A549 (cell line): ENCODE results near the gene PRKAR1A. TPM values are rescaled to one million over a fixed set of nuclear protein-coding genes. Genes with fewer than 3 reads are reported as not detected.

Source experiments
- ATAC-seq, 2 experiments: fragments of 200-7000 bp in 1 of 2; fragments of >200 bp in 1 of 2; cut with Nextera tagmentation in 1 of 2; cut with Tn5 transposase in 1 of 2; 3 replicates each; pipeline versions ENCODE4 v1.8.0 to v1.9.1; 2018 to 2020; ENCODE audit warnings: mild to moderate bottlenecking in 1 of 2, moderate library complexity in 1 of 2
- CTCF ChIA-PET: fragments of 300-600 bp; sonication (Branson Sonifier 250); formaldehyde crosslinking; extraction: SDS; loops from one replicate; lab custom pipeline; 2021; ENCODE audit warnings: antibody characterized with exemption, inconsistent platforms; lab: Yijun Ruan, JAX
- POLR2A ChIA-PET: fragments of 350-600 bp; formaldehyde crosslinking; extraction: SDS; loops from one replicate; lab custom pipeline; 2021; ENCODE audit warnings: antibody characterized with exemption, inconsistent platforms; lab: Yijun Ruan, JAX
- DNase-seq, 2 experiments: peaks; one replicate each; pipeline versions ENCODE4 v3.0.0 to v3.0.0-alpha.2; 2011 to 2016; ENCODE audit warnings: low read depth in 1 of 2, low spot score in 1 of 2
- FAIRE-seq: peaks from 2 replicates; lab custom pipeline; 2011; peaks lifted over from hg19 to GRCh38; lab: Jason Lieb, UNC
- H3K27ac ChIP-seq, 2 experiments: fragments of >200 bp; sonication (Bioruptor Twin); formaldehyde crosslinking; 3 replicates each; pipeline ENCODE4 v1.5.1; 2016 to 2017
- H3K4me1 ChIP-seq: fragments of >200 bp; sonication (Bioruptor Twin); formaldehyde crosslinking; 3 replicates; pipeline ENCODE4 v1.6.1; 2016
- H3K4me2 ChIP-seq: fragments of >200 bp; sonication (Bioruptor Twin); formaldehyde crosslinking; 3 replicates; pipeline ENCODE4 v1.6.1; 2016
- H3K4me3 ChIP-seq: fragments of >200 bp; sonication (Bioruptor Twin); formaldehyde crosslinking; 3 replicates; pipeline ENCODE4 v1.5.1; 2016
- H3K9me3 ChIP-seq: fragments of >200 bp; sonication (Bioruptor Twin); formaldehyde crosslinking; 3 replicates; pipeline ENCODE4 v1.6.1; 2016
- BHLHE40 ChIP-seq: IDR thresholded peaks from 2 replicates; pipeline ENCODE4 v1.6.1; 2012; ENCODE audit warnings: low read depth, low read length, inconsistent platforms
- CBX8 ChIP-seq: fragments of 200-600 bp; sonication (generic); IDR thresholded peaks from 2 replicates; pipeline ENCODE4 v1.6.1; 2016
- CEBPB ChIP-seq, 2 experiments: fragments of >200 bp in 1 of 2; sonication (Bioruptor Twin) in 1 of 2; formaldehyde crosslinking in 1 of 2; IDR thresholded peaks; 2 replicates each; pipeline ENCODE4 v1.6.1; 2012 to 2016
- FOSB ChIP-seq: fragments of 250-450 bp; sonication (Bioruptor Pico); IDR thresholded peaks from 2 replicates; pipeline ENCODE4 v1.5.0; 2020; ENCODE audit warnings: mild to moderate bottlenecking, moderate library complexity
- GATA3 ChIP-seq: IDR thresholded peaks from 2 replicates; pipeline ENCODE4 v1.6.1; 2012; ENCODE audit warnings: borderline replicate concordance
- HDAC2 ChIP-seq: fragments of 200-600 bp; sonication (generic); IDR thresholded peaks from 2 replicates; pipeline ENCODE4 v1.6.1; 2016
- HEYL ChIP-seq: fragments of 250-450 bp; sonication (Bioruptor Pico); IDR thresholded peaks from 2 replicates; pipeline ENCODE4 v1.8.0; 2021; ENCODE audit warnings: mild to moderate bottlenecking, moderate library complexity
- KDM1A ChIP-seq: fragments of 200-600 bp; sonication (generic); IDR thresholded peaks from 2 replicates; pipeline ENCODE4 v1.6.1; 2016; ENCODE audit warnings: low read depth, mild to moderate bottlenecking
- KDM5A ChIP-seq: fragments of 200-600 bp; sonication (generic); IDR thresholded peaks from 2 replicates; pipeline ENCODE4 v1.6.1; 2016; ENCODE audit warnings: antibody characterized with exemption, mild to moderate bottlenecking
- MAFK ChIP-seq: fragments of 450-650 bp; IDR thresholded peaks from 2 replicates; pipeline ENCODE4 v1.6.1; 2014; ENCODE audit not compliant: partially characterized antibody
- MYC ChIP-seq: IDR thresholded peaks from 2 replicates; pipeline ENCODE4 v1.6.1; 2012; ENCODE audit warnings: mild to moderate bottlenecking, inconsistent platforms, low read length, improper control_type of control experiment, borderline replicate concordance
- NPAS2 ChIP-seq: fragments of 250-450 bp; sonication (Bioruptor Pico); IDR thresholded peaks from 2 replicates; pipeline ENCODE4 v1.8.0; 2022; ENCODE audit warnings: mild to moderate bottlenecking, moderate library complexity, borderline replicate concordance
- PHF8 ChIP-seq: fragments of 200-600 bp; sonication (generic); IDR thresholded peaks from 2 replicates; pipeline ENCODE4 v1.6.1; 2016; ENCODE audit warnings: low read depth, mild to moderate bottlenecking, antibody characterized with exemption, moderate library complexity, borderline replicate concordance
- POLR2AphosphoS2 ChIP-seq: conservative IDR thresholded peaks from 2 replicates; pipeline ENCODE4 v1.6.1; 2012; ENCODE audit warnings: low read length, improper control_type of control experiment, inconsistent platforms
- RAD21 ChIP-seq, 2 experiments: fragments of >200 bp in 1 of 2; sonication (Bioruptor Twin) in 1 of 2; formaldehyde crosslinking in 1 of 2; IDR thresholded peaks in 1 of 2; conservative IDR thresholded peaks in 1 of 2; 2 replicates in 1 of 2; 3 replicates in 1 of 2; pipeline ENCODE4 v1.6.1; 2012 to 2018; ENCODE audit warnings: inconsistent platforms in 1 of 2
- RARB ChIP-seq: fragments of 250-450 bp; sonication (Bioruptor Pico); IDR thresholded peaks from 2 replicates; pipeline ENCODE4 v1.8.0; 2021; ENCODE audit warnings: mild to moderate bottlenecking, moderate library complexity
- SREBF2 ChIP-seq: fragments of 450-650 bp; IDR thresholded peaks from 2 replicates; pipeline ENCODE4 v1.6.1; 2014; ENCODE audit warnings: mild to moderate bottlenecking, moderate library complexity
- TFCP2L1 ChIP-seq: fragments of 250-450 bp; sonication (Bioruptor Pico); IDR thresholded peaks from 2 replicates; pipeline ENCODE4 v1.5.0; 2021; ENCODE audit warnings: mild to moderate bottlenecking
- ZSCAN20 ChIP-seq: fragments of 250-450 bp; sonication (Bioruptor Pico); IDR thresholded peaks from 2 replicates; pipeline ENCODE4 v1.8.0; 2022; ENCODE audit warnings: mild to moderate bottlenecking, moderate library complexity
- WGBS: methylation state at CpG from one replicate; pipeline ENCODE4 v1.1.6; 2017; ENCODE audit errors: missing lambda C conversion rate; 5-methylcytosine and 5-hydroxymethylcytosine counted together
- polyA plus RNA-seq, 4 experiments: library from polyadenylated mRNA; depleted of rRNA in 3 of 4; stranded (reverse); fragments of >200 nt; fragmentation: RNase III in 1 of 4; extraction: RNeasy Plus Mini Kit Qiagen cat#74134 plus additional on column Dnase treatment in 1 of 4; gene quantifications; 2 replicates in 3 of 4; 3 replicates in 1 of 4; pipeline ENCODE4 v1.2.3, GENCODE V29; 2011 to 2017
- TF ChIP-seq, protein P1 (sequence below): fragments of >200 bp; sonication (Bioruptor Twin); formaldehyde crosslinking; IDR thresholded peaks from 3 replicates; pipeline ENCODE4 v1.5.1; 2016
- TF ChIP-seq, protein P2 (sequence below): IDR thresholded peaks from 2 replicates; pipeline ENCODE4 v1.6.1; 2012; ENCODE audit warnings: low read depth, borderline replicate concordance
- TF ChIP-seq, protein P3 (sequence below): IDR thresholded peaks from 2 replicates; pipeline ENCODE4 v1.6.1; 2012
- TF ChIP-seq, protein P4 (sequence below): fragments of 250-450 bp; sonication (Bioruptor Pico); IDR thresholded peaks from 2 replicates; pipeline ENCODE4 v1.5.0; 2020; ENCODE audit warnings: low read depth, mild to moderate bottlenecking, moderate library complexity
- TF ChIP-seq, protein P5 (sequence below): fragments of 150-350 bp; IDR thresholded peaks from 2 replicates; pipeline ENCODE4 v1.6.1; 2014; ENCODE audit warnings: low read depth, mild to moderate bottlenecking, low read length

PRKAR1A gene
- polyA plus RNA-seq, 2 of the 4 experiments (the other 2 are of a cell fraction): 239 to 370 TPM

DNA sequence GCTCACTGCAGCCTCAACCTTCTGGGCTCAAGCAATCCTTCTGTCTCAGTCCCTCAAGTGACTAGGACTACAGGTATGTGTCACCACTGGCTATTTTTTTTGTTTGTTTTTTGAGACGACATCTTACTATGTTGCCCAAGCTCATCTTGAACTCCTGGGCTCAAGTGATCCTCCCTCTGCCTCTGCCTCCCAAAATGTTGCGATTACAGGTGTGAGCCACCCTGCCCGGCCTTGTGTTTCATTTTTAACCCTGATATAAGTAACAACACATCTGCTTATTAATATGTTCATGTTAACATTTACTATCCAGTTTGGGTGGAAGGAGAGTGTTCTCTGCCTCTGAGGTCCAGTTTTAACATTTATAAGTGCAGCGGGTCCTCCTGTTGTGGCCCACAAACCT lies 85.8 kb downstream of the PRKAR1A start:
- Histone ChIP-seq H3K4me1 (peaks cover 5% of the 10 kb centered on the region; the same call in 1 of the 3 replicates), H3K9me3 (no peaks in the 10 kb centered on the region), H3K4me3 (no peak overlapping the region), H3K27ac (no peak overlapping the region), H3K4me2 (no peak overlapping the region)
- CTCF ChIA-PET: interaction anchor here (1.3 to 1.4 kb wide), 2 partner anchors 8 to 16 kb away, joined by 3 to 4 read pairs; no protein-coding TSS in a partner anchor
- DNase-seq: no peak
- TF ChIP-seq ZSCAN20 (CRISPR knock-in tag) (no peak), BHLHE40 (no peak), CBX8 (no peak), RAD21 (conservative IDR thresholded peaks at IDR 0.05 in 1 of 2, IDR thresholded peaks at IDR 0.05 in 1 of 2) (no peak), KDM1A (no peak), HDAC2 (no peak), FOSB (no peak)
- no peak for ATAC-seq
- WGBS: 64% methylated on average over 4 of the region's 4 CpGs
- FAIRE-seq: no peak
- POLR2A ChIA-PET: interaction anchor here (0.6 kb wide), 1 partner anchor 123 kb away, joined by 4 read pairs; no protein-coding TSS in a partner anchor

DNA sequence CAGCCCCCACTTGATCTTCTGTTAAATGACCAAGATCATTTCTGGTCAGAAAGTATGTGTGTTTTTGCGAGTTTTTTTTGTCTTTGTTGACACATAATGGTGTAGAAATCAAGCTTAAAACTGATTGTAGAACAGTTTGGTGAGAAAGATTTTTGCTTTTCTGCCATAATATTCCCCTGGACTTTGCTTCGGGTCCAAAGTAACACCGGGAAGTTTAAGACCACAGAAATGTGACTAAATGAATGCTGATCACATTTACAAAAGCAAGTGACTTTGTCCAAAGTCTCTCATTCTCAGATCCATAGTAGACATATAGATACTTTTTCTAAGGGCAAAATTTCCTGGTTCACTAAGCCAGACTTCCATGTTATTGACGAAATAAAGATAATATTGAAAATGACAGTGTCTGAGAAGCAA lies 86.3 kb downstream of the PRKAR1A start:
- Histone ChIP-seq H3K4me1 (peaks cover 5% of the 10 kb centered on the region; the same call in 1 of the 3 replicates), H3K4me2 (no peak overlapping the region), H3K27ac (no peak overlapping the region), H3K9me3 (no peaks in the 10 kb centered on the region), H3K4me3 (no peak overlapping the region)
- ATAC-seq (no peak), FAIRE-seq (no peak), DNase-seq (no peak)
- POLR2A ChIA-PET: interaction anchor here (0.6 kb wide), 1 partner anchor 124 kb away, joined by 4 read pairs; no protein-coding TSS in a partner anchor
- WGBS: 79% methylated on average over 4 of the region's 4 CpGs
- CTCF ChIA-PET: interaction anchor here (1.4 kb wide), 1 partner anchor 15 kb away, joined by 4 read pairs; no protein-coding TSS in a partner anchor
- TF ChIP-seq MYC: no peak
- TF ChIP-seq TFCP2L1: no peak
- TF ChIP-seq, protein P1, sequence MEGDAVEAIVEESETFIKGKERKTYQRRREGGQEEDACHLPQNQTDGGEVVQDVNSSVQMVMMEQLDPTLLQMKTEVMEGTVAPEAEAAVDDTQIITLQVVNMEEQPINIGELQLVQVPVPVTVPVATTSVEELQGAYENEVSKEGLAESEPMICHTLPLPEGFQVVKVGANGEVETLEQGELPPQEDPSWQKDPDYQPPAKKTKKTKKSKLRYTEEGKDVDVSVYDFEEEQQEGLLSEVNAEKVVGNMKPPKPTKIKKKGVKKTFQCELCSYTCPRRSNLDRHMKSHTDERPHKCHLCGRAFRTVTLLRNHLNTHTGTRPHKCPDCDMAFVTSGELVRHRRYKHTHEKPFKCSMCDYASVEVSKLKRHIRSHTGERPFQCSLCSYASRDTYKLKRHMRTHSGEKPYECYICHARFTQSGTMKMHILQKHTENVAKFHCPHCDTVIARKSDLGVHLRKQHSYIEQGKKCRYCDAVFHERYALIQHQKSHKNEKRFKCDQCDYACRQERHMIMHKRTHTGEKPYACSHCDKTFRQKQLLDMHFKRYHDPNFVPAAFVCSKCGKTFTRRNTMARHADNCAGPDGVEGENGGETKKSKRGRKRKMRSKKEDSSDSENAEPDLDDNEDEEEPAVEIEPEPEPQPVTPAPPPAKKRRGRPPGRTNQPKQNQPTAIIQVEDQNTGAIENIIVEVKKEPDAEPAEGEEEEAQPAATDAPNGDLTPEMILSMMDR: no peak
- no peak for TF ChIP-seq KDM5A
- TF ChIP-seq, protein P2, sequence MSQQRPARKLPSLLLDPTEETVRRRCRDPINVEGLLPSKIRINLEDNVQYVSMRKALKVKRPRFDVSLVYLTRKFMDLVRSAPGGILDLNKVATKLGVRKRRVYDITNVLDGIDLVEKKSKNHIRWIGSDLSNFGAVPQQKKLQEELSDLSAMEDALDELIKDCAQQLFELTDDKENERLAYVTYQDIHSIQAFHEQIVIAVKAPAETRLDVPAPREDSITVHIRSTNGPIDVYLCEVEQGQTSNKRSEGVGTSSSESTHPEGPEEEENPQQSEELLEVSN: no peak
- no peak for TF ChIP-seq ZSCAN20 (CRISPR knock-in tag)
- TF ChIP-seq PHF8: no peak
- no peak for TF ChIP-seq CEBPB (IDR thresholded peaks at IDR 0.05)

DNA sequence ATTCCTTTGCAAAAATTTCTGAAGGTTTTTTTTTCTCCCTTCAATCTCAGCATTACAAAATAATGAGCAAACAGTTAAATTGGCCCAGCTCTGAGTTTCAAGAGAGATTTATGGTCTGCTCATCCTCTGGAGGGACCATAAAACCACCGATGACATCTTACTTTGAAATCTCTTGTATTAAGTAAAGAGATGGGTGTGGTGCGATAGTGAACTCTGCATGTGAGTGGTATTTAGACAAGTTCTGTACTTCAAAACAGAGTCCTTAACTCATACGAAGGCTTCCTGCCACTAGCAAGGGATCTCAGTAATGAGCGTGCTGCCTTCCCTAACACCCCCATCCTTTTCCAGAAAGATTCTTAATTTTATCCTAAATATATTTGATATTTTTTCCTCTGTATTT lies 86.9 kb downstream of the PRKAR1A start:
- Histone ChIP-seq H3K27ac (no peak overlapping the region), H3K9me3 (no peaks in the 10 kb centered on the region), H3K4me3 (no peak overlapping the region), H3K4me2 (no peak overlapping the region)
- WGBS: 76% methylated on average over 4 of the region's 4 CpGs
- TF ChIP-seq, protein P3, sequence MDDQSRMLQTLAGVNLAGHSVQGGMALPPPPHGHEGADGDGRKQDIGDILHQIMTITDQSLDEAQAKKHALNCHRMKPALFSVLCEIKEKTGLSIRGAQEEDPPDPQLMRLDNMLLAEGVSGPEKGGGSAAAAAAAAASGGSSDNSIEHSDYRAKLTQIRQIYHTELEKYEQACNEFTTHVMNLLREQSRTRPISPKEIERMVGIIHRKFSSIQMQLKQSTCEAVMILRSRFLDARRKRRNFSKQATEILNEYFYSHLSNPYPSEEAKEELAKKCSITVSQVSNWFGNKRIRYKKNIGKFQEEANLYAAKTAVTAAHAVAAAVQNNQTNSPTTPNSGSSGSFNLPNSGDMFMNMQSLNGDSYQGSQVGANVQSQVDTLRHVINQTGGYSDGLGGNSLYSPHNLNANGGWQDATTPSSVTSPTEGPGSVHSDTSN: no peak
- TF ChIP-seq TFCP2L1 (no peak), HEYL (CRISPR knock-in tag) (no peak), NPAS2 (CRISPR knock-in tag) (no peak), RARB (CRISPR knock-in tag) (no peak), SREBF2 (no peak), MAFK (no peak), POLR2AphosphoS2 (no peak), RAD21 (conservative IDR thresholded peaks at IDR 0.05 in 1 of 2, IDR thresholded peaks at IDR 0.05 in 1 of 2) (no peak), GATA3 (no peak)
- TF ChIP-seq, protein P4, sequence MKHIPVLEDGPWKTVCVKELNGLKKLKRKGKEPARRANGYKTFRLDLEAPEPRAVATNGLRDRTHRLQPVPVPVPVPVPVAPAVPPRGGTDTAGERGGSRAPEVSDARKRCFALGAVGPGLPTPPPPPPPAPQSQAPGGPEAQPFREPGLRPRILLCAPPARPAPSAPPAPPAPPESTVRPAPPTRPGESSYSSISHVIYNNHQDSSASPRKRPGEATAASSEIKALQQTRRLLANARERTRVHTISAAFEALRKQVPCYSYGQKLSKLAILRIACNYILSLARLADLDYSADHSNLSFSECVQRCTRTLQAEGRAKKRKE (CRISPR knock-in tag): no peak
- TF ChIP-seq, protein P5, sequence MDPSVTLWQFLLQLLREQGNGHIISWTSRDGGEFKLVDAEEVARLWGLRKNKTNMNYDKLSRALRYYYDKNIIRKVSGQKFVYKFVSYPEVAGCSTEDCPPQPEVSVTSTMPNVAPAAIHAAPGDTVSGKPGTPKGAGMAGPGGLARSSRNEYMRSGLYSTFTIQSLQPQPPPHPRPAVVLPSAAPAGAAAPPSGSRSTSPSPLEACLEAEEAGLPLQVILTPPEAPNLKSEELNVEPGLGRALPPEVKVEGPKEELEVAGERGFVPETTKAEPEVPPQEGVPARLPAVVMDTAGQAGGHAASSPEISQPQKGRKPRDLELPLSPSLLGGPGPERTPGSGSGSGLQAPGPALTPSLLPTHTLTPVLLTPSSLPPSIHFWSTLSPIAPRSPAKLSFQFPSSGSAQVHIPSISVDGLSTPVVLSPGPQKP: no peak
- TF ChIP-seq, protein P1: no peak
- TF ChIP-seq, all 56 proteins: peak for 0
- ATAC-seq (no peak), DNase-seq (no peak), FAIRE-seq (no peak)
- ChIA-PET CTCF (interaction anchor here (0.7 to 1.4 kb wide), 3 partner anchors 13 to 52 kb away, joined by 4 to 5 read pairs (median 4); no protein-coding TSS in a partner anchor), POLR2A (no interaction called here)
- H3K4me1 ChIP-seq: peaks cover 5% of the 10 kb centered on the region; the same call in 1 of the 3 replicates
